H1 (cell line): Measurements from ENCODE around the gene MEIOB. TPM values are rescaled to one million over a fixed set of nuclear protein-coding genes. Genes with fewer than 3 reads are reported as not detected.

Experiments
- ATF3 ChIP-seq: IDR thresholded peaks from 2 replicates; pipeline ENCODE4 v1.6.1; 2011; ENCODE audit warnings: low read depth, mild to moderate bottlenecking, low read length; ENCODE audit not compliant: insufficient read depth
- BCL11A ChIP-seq, 2 experiments: IDR thresholded peaks; one replicate each; pipeline ENCODE4 v1.6.1; 2011; ENCODE audit warnings: low read depth in 2 of 2, low read length in 2 of 2, mild to moderate bottlenecking in 2 of 2
- CTBP2 ChIP-seq: IDR thresholded peaks from 2 replicates; pipeline ENCODE4 v1.7.0; 2011; ENCODE audit warnings: borderline replicate concordance, mild to moderate bottlenecking, moderate library complexity, mixed read lengths, low read length; ENCODE audit not compliant: insufficient read depth, insufficient read length
- RAD21 ChIP-seq, 2 experiments: IDR thresholded peaks in 1 of 2; conservative IDR thresholded peaks in 1 of 2; 2 replicates each; pipeline ENCODE4 v1.6.1; 2011; ENCODE audit warnings: low read depth in 2 of 2, low read length in 2 of 2, improper control_type of control experiment in 1 of 2, inconsistent platforms in 1 of 2, mild to moderate bottlenecking in 1 of 2, moderate library complexity in 1 of 2
- SIN3A ChIP-seq, 2 experiments: IDR thresholded peaks in 1 of 2; conservative IDR thresholded peaks in 1 of 2; 2 replicates each; pipeline ENCODE4 v1.6.1; 2011 to 2012; ENCODE audit warnings: low read length in 2 of 2, improper control_type of control experiment in 1 of 2, low read depth in 1 of 2, mild to moderate bottlenecking in 1 of 2
- SP4 ChIP-seq: IDR thresholded peaks from 2 replicates; pipeline ENCODE4 v1.6.1; 2012; ENCODE audit warnings: low read length, inconsistent platforms
- TAF7 ChIP-seq: optimal IDR thresholded peaks from 2 replicates; pipeline ENCODE3; 2011; ENCODE audit warnings: low read depth, mild to moderate bottlenecking, inconsistent platforms, low read length, moderate library complexity, borderline replicate concordance
- TCF12 ChIP-seq: IDR thresholded peaks from 2 replicates; pipeline ENCODE4 v1.6.1; 2011; ENCODE audit warnings: low read depth, mild to moderate bottlenecking, low read length
- polyA plus RNA-seq, 7 experiments: library from polyadenylated mRNA; depleted of rRNA in 3 of 7; stranded (reverse) in 5 of 7; unstranded in 2 of 7; fragments of >200 nt in 5 of 7; fragments of 200-250 nt in 2 of 7; gene quantifications; 1 replicate in 5 of 7; 2 replicates in 1 of 7; 4 replicates in 1 of 7; pipeline versions ENCODE4 v1.2.1 to v1.2.3, GENCODE V29; 2011 to 2013; ENCODE audit warnings: missing spikeins in 2 of 7, mixed read lengths in 2 of 7
- total RNA-seq: library from RNA; stranded (reverse); fragmentation: NEBNext Ultra II Directional; extraction: Animal tissue kit (Norgen Biotek cat#: 25700); gene quantifications from 2 replicates; pipeline ENCODE4 v1.2.1, GENCODE V29; 2021
- TF ChIP-seq, protein P1 (sequence below): fragments of 300-600 bp; sonication (generic); IDR thresholded peaks from 2 replicates; pipeline ENCODE4 v1.7.1; 2012; ENCODE audit warnings: low read length, moderate library complexity, mild to moderate bottlenecking, inconsistent platforms; ENCODE audit not compliant: insufficient replicate concordance

Gene MEIOB
- total and polyA plus RNA-seq, 2 of the 8 experiments (the other 6 are each of a cell fraction or from before 2014, with no cell fraction given): 0.63 to 1.1 TPM

GRCh38 chr16:1791256-1791942, 80.6 kb downstream of the MEIOB start (continued):
- TF ChIP-seq, protein P1, sequence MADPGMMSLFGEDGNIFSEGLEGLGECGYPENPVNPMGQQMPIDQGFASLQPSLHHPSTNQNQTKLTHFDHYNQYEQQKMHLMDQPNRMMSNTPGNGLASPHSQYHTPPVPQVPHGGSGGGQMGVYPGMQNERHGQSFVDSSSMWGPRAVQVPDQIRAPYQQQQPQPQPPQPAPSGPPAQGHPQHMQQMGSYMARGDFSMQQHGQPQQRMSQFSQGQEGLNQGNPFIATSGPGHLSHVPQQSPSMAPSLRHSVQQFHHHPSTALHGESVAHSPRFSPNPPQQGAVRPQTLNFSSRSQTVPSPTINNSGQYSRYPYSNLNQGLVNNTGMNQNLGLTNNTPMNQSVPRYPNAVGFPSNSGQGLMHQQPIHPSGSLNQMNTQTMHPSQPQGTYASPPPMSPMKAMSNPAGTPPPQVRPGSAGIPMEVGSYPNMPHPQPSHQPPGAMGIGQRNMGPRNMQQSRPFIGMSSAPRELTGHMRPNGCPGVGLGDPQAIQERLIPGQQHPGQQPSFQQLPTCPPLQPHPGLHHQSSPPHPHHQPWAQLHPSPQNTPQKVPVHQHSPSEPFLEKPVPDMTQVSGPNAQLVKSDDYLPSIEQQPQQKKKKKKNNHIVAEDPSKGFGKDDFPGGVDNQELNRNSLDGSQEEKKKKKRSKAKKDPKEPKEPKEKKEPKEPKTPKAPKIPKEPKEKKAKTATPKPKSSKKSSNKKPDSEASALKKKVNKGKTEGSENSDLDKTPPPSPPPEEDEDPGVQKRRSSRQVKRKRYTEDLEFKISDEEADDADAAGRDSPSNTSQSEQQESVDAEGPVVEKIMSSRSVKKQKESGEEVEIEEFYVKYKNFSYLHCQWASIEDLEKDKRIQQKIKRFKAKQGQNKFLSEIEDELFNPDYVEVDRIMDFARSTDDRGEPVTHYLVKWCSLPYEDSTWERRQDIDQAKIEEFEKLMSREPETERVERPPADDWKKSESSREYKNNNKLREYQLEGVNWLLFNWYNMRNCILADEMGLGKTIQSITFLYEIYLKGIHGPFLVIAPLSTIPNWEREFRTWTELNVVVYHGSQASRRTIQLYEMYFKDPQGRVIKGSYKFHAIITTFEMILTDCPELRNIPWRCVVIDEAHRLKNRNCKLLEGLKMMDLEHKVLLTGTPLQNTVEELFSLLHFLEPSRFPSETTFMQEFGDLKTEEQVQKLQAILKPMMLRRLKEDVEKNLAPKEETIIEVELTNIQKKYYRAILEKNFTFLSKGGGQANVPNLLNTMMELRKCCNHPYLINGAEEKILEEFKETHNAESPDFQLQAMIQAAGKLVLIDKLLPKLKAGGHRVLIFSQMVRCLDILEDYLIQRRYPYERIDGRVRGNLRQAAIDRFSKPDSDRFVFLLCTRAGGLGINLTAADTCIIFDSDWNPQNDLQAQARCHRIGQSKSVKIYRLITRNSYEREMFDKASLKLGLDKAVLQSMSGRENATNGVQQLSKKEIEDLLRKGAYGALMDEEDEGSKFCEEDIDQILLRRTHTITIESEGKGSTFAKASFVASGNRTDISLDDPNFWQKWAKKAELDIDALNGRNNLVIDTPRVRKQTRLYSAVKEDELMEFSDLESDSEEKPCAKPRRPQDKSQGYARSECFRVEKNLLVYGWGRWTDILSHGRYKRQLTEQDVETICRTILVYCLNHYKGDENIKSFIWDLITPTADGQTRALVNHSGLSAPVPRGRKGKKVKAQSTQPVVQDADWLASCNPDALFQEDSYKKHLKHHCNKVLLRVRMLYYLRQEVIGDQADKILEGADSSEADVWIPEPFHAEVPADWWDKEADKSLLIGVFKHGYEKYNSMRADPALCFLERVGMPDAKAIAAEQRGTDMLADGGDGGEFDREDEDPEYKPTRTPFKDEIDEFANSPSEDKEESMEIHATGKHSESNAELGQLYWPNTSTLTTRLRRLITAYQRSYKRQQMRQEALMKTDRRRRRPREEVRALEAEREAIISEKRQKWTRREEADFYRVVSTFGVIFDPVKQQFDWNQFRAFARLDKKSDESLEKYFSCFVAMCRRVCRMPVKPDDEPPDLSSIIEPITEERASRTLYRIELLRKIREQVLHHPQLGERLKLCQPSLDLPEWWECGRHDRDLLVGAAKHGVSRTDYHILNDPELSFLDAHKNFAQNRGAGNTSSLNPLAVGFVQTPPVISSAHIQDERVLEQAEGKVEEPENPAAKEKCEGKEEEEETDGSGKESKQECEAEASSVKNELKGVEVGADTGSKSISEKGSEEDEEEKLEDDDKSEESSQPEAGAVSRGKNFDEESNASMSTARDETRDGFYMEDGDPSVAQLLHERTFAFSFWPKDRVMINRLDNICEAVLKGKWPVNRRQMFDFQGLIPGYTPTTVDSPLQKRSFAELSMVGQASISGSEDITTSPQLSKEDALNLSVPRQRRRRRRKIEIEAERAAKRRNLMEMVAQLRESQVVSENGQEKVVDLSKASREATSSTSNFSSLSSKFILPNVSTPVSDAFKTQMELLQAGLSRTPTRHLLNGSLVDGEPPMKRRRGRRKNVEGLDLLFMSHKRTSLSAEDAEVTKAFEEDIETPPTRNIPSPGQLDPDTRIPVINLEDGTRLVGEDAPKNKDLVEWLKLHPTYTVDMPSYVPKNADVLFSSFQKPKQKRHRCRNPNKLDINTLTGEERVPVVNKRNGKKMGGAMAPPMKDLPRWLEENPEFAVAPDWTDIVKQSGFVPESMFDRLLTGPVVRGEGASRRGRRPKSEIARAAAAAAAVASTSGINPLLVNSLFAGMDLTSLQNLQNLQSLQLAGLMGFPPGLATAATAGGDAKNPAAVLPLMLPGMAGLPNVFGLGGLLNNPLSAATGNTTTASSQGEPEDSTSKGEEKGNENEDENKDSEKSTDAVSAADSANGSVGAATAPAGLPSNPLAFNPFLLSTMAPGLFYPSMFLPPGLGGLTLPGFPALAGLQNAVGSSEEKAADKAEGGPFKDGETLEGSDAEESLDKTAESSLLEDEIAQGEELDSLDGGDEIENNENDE: no peak
- TF ChIP-seq TAF7 (no peak), CTBP2 (no peak), SIN3A (conservative IDR thresholded peaks at IDR 0.05 in 1 of 2, IDR thresholded peaks at IDR 0.05 in 1 of 2; ENCODE audit: low read depth in 1 of 2, low read length in 2 of 2) (no peak), TCF12 (no peak), SP4 (no peak), ATF3 (no peak), BCL11A (IDR thresholded peaks at IDR 0.05; ENCODE audit: low read depth in 2 of 2, low read length in 2 of 2) (no peak), RAD21 (IDR thresholded peaks at IDR 0.05 in 1 of 2, conservative IDR thresholded peaks at IDR 0.05 in 1 of 2; ENCODE audit: low read depth in 2 of 2, low read length in 2 of 2) (no peak)
